WTC11 (cell line): ENCODE measurements around the gene HSP90AB1.

Experiments used
- CREB1 ChIP-seq: sonication (generic); formaldehyde crosslinking; IDR thresholded peaks from 2 replicates; pipeline ENCODE4 v1.8.0; 2023; ENCODE audit warnings: mild to moderate bottlenecking, missing genetic modification reagents
- E2F5 ChIP-seq: sonication (generic); formaldehyde crosslinking; IDR thresholded peaks from 2 replicates; pipeline ENCODE4 v1.8.1; 2022; ENCODE audit warnings: mild to moderate bottlenecking, moderate library complexity, missing genetic modification reagents
- ETV6 ChIP-seq: sonication (generic); formaldehyde crosslinking; IDR thresholded peaks from 2 replicates; pipeline ENCODE4 v1.8.1; 2022; ENCODE audit warnings: mild to moderate bottlenecking, missing genetic modification reagents
- NR1H2 ChIP-seq: sonication (generic); formaldehyde crosslinking; IDR thresholded peaks from 2 replicates; pipeline ENCODE4 v1.9.0; 2021; ENCODE audit warnings: mild to moderate bottlenecking, moderate library complexity, missing genetic modification reagents
- SP1 ChIP-seq: sonication (generic); formaldehyde crosslinking; conservative IDR thresholded peaks from 2 replicates; pipeline ENCODE4 v1.8.1; 2022; ENCODE audit warnings: missing genetic modification reagents
- TCF7 ChIP-seq: sonication (generic); formaldehyde crosslinking; IDR thresholded peaks from 2 replicates; pipeline ENCODE4 v1.8.0; 2022; ENCODE audit warnings: mild to moderate bottlenecking, low read depth, missing genetic modification reagents, moderate library complexity
- ZNF512 ChIP-seq: sonication (generic); formaldehyde crosslinking; IDR thresholded peaks from 2 replicates; pipeline ENCODE4 v1.8.1; 2022; ENCODE audit warnings: missing genetic modification reagents, borderline replicate concordance
- TF ChIP-seq, protein P1 (sequence below): fragments of 200-600 bp; IDR thresholded peaks from 2 replicates; pipeline ENCODE4 v1.8.0; 2022; ENCODE audit warnings: antibody characterized with exemption

DNA sequence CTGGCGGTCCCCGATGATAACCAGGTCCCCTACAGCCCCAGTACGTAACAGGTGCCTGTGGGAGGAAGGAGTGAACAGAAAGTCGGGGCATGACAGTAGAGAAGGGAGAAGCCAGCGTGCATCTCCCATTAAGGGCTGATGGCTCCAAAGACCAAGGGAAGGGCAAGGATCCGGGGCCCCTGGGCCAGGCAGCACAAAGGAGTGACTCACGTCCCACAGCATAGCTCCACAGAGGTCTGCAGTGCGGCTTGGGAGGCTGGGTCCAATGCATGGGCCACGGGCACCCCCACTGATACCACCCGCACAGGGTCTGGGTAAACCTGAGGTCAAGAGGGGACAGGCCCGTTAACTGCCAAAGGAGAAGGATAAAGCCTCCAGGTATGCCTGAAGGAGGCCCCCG is 56.0 kb downstream of the HSP90AB1 start:
- TF ChIP-seq, protein P1, sequence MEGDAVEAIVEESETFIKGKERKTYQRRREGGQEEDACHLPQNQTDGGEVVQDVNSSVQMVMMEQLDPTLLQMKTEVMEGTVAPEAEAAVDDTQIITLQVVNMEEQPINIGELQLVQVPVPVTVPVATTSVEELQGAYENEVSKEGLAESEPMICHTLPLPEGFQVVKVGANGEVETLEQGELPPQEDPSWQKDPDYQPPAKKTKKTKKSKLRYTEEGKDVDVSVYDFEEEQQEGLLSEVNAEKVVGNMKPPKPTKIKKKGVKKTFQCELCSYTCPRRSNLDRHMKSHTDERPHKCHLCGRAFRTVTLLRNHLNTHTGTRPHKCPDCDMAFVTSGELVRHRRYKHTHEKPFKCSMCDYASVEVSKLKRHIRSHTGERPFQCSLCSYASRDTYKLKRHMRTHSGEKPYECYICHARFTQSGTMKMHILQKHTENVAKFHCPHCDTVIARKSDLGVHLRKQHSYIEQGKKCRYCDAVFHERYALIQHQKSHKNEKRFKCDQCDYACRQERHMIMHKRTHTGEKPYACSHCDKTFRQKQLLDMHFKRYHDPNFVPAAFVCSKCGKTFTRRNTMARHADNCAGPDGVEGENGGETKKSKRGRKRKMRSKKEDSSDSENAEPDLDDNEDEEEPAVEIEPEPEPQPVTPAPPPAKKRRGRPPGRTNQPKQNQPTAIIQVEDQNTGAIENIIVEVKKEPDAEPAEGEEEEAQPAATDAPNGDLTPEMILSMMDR = no peak
- no peak for TF ChIP-seq CREB1
- no peak for TF ChIP-seq E2F5
- no peak for TF ChIP-seq TCF7 (CRISPR knock-in tag)
- no peak for TF ChIP-seq ETV6 (CRISPR knock-in tag)
- no peak for TF ChIP-seq ZNF512 (CRISPR knock-in tag)
- no peak for TF ChIP-seq NR1H2 (CRISPR knock-in tag)
- TF ChIP-seq SP1 (CRISPR knock-in tag) = no peak
